SHP77 (cell line): ENCODE data around the gene CTNNBL1.
"Not testable (repeated sequence)": the region's sequence is repeated elsewhere in the genome, so short reads cannot be mapped to it uniquely, and the experiment has no call there.

Source experiments
- DNase-seq, 2 experiments: peaks; one replicate each; lab custom pipeline; 2025; lab: John Stamatoyannopoulos, UW

CTNNBL1 gene

GRCh38 chr20:37679751-37680150 is 14.1 kb upstream of the CTNNBL1 start:
- DNase-seq = not testable (repeated sequence)

DNA sequence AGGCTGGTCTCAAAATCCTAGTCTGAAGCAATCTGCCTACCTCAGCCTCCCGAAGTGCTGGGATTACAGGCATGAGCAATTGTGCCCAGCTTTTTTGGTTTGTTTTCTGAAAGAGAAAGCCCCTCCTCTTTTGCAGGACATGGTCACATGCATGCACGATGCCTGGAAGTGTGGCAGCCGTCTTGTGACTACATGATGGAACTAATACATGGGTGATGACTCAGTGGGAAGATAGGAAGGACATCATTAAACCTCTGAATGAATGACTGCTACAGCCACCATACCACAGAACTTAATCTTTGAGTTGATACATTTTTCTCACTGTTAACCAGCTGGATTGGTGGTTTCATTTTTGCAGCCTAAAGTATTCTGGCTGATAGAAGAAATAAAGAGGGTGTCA is 13.4 kb upstream of the CTNNBL1 start:
- DNase-seq = no peak

DNA sequence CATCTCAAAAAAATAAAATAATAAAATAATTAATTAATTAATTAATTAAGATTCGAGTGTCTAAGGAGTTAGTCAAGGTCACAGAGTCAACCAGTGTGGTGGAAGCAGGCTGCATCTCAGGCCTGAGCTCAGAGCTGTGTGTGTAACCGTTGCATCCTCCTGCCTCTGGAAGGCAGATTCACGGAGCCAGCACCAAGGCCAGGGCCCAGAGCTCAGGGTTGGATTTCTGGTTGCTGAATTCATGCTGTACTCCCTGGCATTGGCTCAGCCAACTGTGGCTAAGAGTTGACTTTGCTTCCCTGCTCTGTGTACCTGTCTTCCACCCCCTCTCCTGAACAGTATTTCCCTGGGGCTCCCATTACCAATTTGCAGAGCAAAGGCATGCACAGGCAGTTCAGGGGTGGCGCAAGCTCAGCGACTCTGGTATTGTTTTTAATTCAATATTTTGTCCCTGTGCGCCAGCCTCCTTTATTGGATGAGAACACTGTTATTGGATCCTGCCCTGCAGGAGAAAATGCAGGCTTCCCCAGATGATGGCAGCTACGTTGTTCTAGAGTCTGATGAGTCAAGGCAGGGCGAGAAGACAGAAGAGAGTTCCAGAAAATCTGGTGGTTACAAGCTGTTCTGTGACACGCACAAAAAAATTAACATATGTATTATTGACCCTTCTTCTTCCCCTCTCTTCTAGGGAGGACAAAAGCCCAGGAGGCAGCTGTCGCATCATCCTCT is 12.3 kb upstream of the CTNNBL1 start:
- no peak for DNase-seq

DNA sequence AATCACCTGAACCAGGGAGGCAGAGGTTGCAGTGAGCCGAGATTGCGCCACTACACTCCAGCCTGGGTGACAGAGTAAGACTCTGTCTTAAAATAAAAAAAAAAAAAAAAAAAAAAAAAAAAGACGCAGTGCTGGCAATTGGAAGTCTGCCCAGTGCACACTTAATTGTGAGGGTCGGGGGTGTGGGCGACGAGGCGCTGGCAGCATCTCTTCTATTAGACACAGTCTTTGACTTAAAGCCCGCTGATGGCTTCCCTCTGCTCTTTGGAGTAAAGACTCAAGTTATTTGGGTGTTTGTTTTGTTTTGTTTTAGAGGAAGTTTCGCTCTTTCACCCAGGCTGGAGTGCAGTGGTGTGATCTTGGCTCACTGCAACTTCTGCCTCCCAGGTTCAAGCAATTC is 10.7 kb upstream of the CTNNBL1 start:
- DNase-seq = not testable (repeated sequence)

GRCh38 chr20:37686762-37687477 is 6.9 kb upstream of the CTNNBL1 start:
- DNase-seq = no peak

GRCh38 chr20:37687478-37687805 is 6.4 kb upstream of the CTNNBL1 start:
- no peak for DNase-seq

DNA sequence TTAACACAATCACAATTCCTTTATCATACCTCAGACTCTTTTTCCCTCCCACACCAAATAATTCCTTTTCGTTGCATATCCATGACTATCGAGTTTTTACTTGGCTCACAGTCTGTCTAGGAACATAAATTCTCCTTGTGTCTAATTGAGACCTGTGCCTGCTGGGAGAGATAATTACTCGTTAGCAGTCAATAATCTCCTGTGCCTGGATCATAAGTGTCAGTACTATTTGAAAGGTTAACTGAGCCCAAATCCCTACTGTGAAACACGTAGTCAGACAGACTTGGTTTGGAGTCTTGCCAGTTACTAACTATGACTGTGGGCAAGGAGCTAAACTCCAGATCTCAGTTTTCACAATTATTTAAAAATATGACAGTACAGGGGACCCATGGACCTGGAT is 5.7 kb upstream of the CTNNBL1 start:
- no peak for DNase-seq

- DNase-seq = no peak
Observed at GRCh38 chr20:37690626-37691369, 3.0 kb upstream of the CTNNBL1 start.

DNA sequence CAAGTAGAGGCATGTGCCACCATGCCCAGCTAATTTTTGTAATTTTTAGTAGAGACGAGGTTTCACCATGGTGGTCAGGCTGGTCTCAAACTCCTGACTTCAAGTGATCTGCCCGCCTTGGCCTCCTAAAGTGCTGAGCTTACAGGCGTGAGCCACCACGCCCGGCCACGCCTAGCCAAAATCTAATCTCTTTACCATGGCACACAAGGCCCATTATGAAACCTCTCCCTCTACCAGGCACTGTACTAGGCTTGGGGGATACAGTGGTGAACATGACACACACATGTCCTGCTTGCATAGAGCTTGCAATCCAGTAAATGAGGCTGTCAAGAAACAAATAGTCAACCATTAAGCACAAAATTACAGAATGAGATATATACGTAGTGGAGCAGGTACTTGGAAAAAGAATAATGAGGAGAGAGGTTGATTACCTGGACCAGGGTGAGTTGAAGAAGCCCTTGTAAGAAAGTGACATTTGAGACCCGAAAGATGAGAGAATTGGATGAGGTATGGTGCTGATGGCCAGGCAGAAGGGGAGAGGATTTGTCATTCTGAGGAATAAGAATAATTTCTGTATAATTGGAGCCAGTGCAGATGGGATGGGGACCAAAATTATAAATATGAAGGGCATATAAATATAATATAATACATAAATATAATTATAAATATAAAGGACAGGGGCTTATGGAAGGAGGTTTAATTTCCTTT is 1.2 kb upstream of the CTNNBL1 start:
- no peak for DNase-seq

GRCh38 chr20:37693242-37693634 is 592 bp upstream of the CTNNBL1 start:
- no peak for DNase-seq

DNA sequence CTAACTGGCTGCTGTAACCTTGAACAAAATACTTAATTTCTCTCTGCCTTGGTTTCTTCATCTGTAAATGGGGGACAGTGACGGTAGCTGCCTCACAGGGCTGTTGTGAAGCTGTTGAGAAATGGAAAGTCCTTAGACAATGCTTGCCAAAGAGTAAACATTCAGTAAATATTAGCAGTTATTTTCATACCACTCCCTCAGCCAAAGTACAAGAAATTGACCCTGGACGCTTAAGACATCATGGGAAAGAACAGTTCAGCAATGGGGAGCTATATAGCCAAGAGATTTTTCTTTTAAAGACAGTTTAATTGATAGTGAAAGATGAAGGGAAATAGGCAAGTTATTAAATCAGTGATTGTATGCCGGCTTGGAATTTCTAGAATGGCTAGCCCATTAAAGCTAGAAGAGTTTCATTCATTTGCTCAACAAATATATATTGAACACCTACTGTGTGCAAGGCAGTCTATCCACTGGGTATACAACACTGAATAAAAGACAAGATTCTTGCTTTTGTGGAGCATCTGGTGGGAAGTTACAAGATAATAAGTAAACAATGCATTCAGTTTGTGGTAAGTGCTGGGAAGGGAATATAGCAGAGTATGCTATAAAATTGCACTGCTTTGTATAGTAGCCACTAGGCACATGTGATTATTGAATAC is 2.0 kb downstream of the CTNNBL1 start:
- no peak for DNase-seq

GRCh38 chr20:37697314-37697713 is 3.5 kb downstream of the CTNNBL1 start:
- no peak for DNase-seq

DNA sequence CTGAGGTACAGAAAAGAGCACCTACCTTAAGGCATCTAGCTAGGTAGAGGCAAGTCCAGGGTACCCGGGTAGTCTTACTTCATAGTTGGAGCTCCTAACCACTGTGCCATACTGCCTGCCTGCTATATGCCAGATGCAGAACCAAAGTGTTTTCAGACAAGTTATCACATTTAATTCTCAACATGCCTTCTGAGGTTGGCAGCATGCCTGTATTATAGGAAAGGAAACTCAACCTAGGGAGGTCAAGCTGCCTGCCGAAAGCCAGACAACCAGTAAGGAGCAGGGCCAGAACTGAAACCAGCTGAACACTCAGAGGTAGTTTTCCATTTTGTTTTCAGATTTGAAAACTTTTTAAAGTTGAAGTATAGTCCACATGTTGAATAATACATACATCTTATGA is 5.4 kb downstream of the CTNNBL1 start:
- no peak for DNase-seq

DNA sequence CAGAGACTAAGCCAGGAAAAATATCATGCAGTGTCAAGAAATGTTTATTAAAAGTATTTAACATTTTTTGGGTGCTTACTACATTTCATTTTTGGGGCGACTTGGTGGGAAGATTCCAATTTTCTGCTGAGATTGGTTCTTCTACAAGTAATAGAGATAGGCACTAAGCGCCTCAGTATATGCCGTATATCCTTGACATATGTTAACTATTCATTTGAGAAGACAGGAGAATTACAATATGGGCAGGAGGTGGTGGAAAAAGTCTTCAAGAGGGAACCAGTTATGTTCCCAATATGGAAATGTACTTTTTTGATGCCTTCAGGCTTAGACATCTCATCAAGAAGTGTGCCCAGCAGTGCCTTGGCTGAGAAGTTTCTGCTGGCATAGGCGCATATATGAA is 6.5 kb downstream of the CTNNBL1 start:
- no peak for DNase-seq

GRCh38 chr20:37701676-37702075 is 7.8 kb downstream of the CTNNBL1 start:
- DNase-seq = not testable (repeated sequence)

GRCh38 chr20:37702403-37703034 is 8.7 kb downstream of the CTNNBL1 start:
- no peak for DNase-seq

DNA sequence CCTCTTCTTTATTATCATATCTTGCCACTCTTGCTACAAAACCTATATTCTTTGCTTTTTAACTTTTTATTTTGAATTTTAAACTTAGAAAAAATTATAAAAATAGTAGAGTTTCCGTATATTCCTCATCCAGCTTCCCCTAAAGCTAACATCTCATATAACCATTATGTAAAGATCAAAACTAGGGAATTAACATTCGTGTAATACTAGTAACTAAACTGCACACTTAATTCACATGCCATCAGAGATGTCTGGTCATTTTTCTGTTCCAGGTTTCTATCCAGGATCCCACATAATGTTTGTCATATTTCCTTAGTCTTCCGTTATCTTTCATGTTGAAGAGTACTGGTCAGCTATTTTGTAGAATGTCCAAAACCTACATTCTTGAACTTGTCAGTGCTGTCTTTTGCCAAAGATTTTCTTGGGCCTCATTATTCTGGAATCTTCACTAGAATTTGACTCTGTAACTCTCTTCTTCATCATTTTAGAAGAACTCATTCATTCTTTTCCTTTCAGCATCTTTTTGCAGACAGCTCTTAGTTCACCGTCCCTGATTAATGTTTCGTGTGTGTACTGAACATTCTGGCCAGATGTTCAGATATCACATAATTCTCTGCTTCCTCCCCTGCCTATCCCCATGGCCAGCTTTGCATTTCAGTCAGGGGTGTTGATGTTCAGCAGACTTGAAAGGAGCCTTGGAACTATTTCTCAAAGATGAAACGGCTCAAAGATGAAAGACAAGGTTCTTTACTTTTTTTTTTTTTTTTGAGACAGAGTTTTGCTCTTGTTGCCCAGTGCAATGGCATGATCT is 9.4 kb downstream of the CTNNBL1 start:
- no peak for DNase-seq

GRCh38 chr20:37704955-37705354 is 11.1 kb downstream of the CTNNBL1 start:
- DNase-seq = no peak

- no peak for DNase-seq
Observed at GRCh38 chr20:37706298-37706697, 12.5 kb downstream of the CTNNBL1 start.

- no peak for DNase-seq
Observed at GRCh38 chr20:37711001-37711400, 17.2 kb downstream of the CTNNBL1 start.
